Esophagus (tissue), 2 donors: ENCODE data around the gene ODF2L. TPM values are rescaled to one million over a fixed set of nuclear protein-coding genes. Genes with fewer than 3 reads are reported as not detected.

Experiments used
- H3K27ac ChIP-seq, 2 donors: one replicate each; pipeline ENCODE4 v1.5.1; 2013; ENCODE audit warnings: low read depth in 2 of 2, mild to moderate bottlenecking in 2 of 2, inconsistent platforms in 1 of 2, low read length in 1 of 2, moderate library complexity in 1 of 2
- H3K27me3 ChIP-seq, 2 donors: one replicate each; pipeline ENCODE4 v1.6.1; 2013; ENCODE audit warnings: low read length in 2 of 2, control low read depth in 1 of 2, mild to moderate bottlenecking in 1 of 2; ENCODE audit not compliant: insufficient read depth in 2 of 2, control insufficient read depth in 1 of 2
- H3K36me3 ChIP-seq, 2 donors: one replicate each; pipeline ENCODE4 v1.6.1; 2013; ENCODE audit warnings: low read length in 1 of 2; ENCODE audit not compliant: control insufficient read depth in 2 of 2, insufficient read depth in 2 of 2
- H3K4me1 ChIP-seq, 2 donors: one replicate each; pipeline ENCODE4 v1.6.1; 2013; ENCODE audit warnings: low read length in 1 of 2; ENCODE audit not compliant: control insufficient read depth in 2 of 2, insufficient read depth in 2 of 2
- H3K4me3 ChIP-seq, 2 donors: one replicate each; pipeline ENCODE4 v1.5.1; 2013; ENCODE audit warnings: low read length in 2 of 2, mild to moderate bottlenecking in 2 of 2, low read depth in 1 of 2, moderate library complexity in 1 of 2
- H3K9me3 ChIP-seq, 2 donors: one replicate each; pipeline ENCODE4 v1.6.1; 2013; ENCODE audit warnings: mild to moderate bottlenecking in 2 of 2, low read depth in 1 of 2, low read length in 1 of 2, moderate library complexity in 1 of 2; ENCODE audit not compliant: control insufficient read depth in 2 of 2, insufficient read depth in 1 of 2
- WGBS, 2 donors: extraction: QIAGEN DNeasy Blood & Tissue Kit; methylation state at CpG; one replicate each; pipeline ENCODE4 v1.1.7; 2013; 5-methylcytosine and 5-hydroxymethylcytosine counted together
- polyA plus RNA-seq, 2 donors: library from polyadenylated mRNA; stranded (reverse); fragments of 200-250 nt; gene quantifications; one replicate each; pipeline ENCODE4 v1.2.3, GENCODE V29; 2013
- donor health status: healthy with polysubstance abuse.
- donor health status: Bipolar disorder and iron deficiency.

The ODF2L gene
- polyA plus RNA-seq, 2 donors = 12.1 to 47.9 TPM

- H3K9me3 ChIP-seq = no peaks in the 10 kb centered on the region
- H3K4me3 ChIP-seq = no peak overlapping the region
- 76 to 80% methylated on average over 7 of the region's 7 CpGs for WGBS, 2 donors
- peak overlapping the region; percentile 58 to 75 for H3K27ac ChIP-seq
- no peaks in the 10 kb centered on the region for H3K4me1 ChIP-seq
- H3K36me3 ChIP-seq = peaks cover 0 to 2% of the 10 kb centered on the region in 2 donors
- no peaks in the 10 kb centered on the region for H3K27me3 ChIP-seq
These were observed 33.1 kb upstream of the ODF2L start for GRCh38 chr1:86429122-86429725.

GRCh38 chr1:86423873-86424272 lies 27.8 kb upstream of the ODF2L start, which contains the start of gene CLCA2:
CLCA2 (plus strand) TSS chr1:86424171; CDS start chr1:86424248, 77 bp downstream.
- Histone ChIP-seq H3K4me1 (peaks cover 3 to 4% of the 10 kb centered on the region in 2 donors), H3K4me3 (peak within 1 kb of the TSS; percentile 43 to 63), H3K27ac (peak within 1 kb of the TSS; percentile 92 to 93), H3K27me3 (no peaks in the 10 kb centered on the region), H3K9me3 (no peaks in the 10 kb centered on the region), H3K36me3 (no peaks in the 10 kb centered on the region)

GRCh38 chr1:86423473-86423872 lies 27.4 kb upstream of the ODF2L start:
- Histone ChIP-seq H3K4me3 (no peak overlapping the region), H3K36me3 (no peaks in the 10 kb centered on the region), H3K27ac (peak overlapping the region; percentile 92 to 93), H3K27me3 (no peaks in the 10 kb centered on the region), H3K9me3 (no peaks in the 10 kb centered on the region), H3K4me1 (peaks cover 3 to 4% of the 10 kb centered on the region in 2 donors)

GRCh38 chr1:86421601-86422280 lies 25.6 kb upstream of the ODF2L start:
- Histone ChIP-seq H3K4me3 (no peak overlapping the region), H3K4me1 (peaks cover 3 to 4% of the 10 kb centered on the region in 2 donors), H3K36me3 (no peaks in the 10 kb centered on the region), H3K27ac (peak overlapping the region; percentile 82 to 90), H3K27me3 (no peaks in the 10 kb centered on the region), H3K9me3 (no peaks in the 10 kb centered on the region)
- 55 to 63% methylated on average over 7 of the region's 7 CpGs for WGBS, 2 donors

- Histone ChIP-seq H3K27me3 (no peaks in the 10 kb centered on the region), H3K4me1 (peaks cover 3 to 10% of the 10 kb centered on the region in 2 donors), H3K4me3 (peak overlapping the region in 1 of 2 donors; percentile 11), H3K9me3 (no peaks in the 10 kb centered on the region), H3K27ac (peak overlapping the region; percentile 57 to 83), H3K36me3 (no peaks in the 10 kb centered on the region)
- 32 to 41% methylated on average over 4 of the region's 4 CpGs for WGBS, 2 donors
These were observed 23.3 kb upstream of the ODF2L start for GRCh38 chr1:86419277-86419903.

- H3K4me3 ChIP-seq = no peak overlapping the region
- H3K27me3 ChIP-seq = no peaks in the 10 kb centered on the region
- H3K4me1 ChIP-seq = peaks cover 0 to 5% of the 10 kb centered on the region in 2 donors
- 53 to 58% methylated on average over 6 of the region's 6 CpGs for WGBS, 2 donors
- H3K27ac ChIP-seq = no peak overlapping the region
- H3K36me3 ChIP-seq = no peaks in the 10 kb centered on the region
- no peaks in the 10 kb centered on the region for H3K9me3 ChIP-seq
These were observed 20.2 kb upstream of the ODF2L start for GRCh38 chr1:86416343-86416742.

- WGBS, 2 donors = 96 to 98% methylated on average over 4 of the region's 4 CpGs
- no peak overlapping the region for H3K27ac ChIP-seq
These were observed 14.8 kb upstream of the ODF2L start for GRCh38 chr1:86410879-86411278.

GRCh38 chr1:86409416-86410021 lies 13.4 kb upstream of the ODF2L start:
- H3K36me3 ChIP-seq = no peaks in the 10 kb centered on the region
- WGBS, 2 donors = 89 to 90% methylated on average over 6 of the region's 6 CpGs
- H3K9me3 ChIP-seq = no peaks in the 10 kb centered on the region
- no peak overlapping the region for H3K27ac ChIP-seq
- H3K27me3 ChIP-seq = no peaks in the 10 kb centered on the region
- no peaks in the 10 kb centered on the region for H3K4me1 ChIP-seq
- H3K4me3 ChIP-seq = no peak overlapping the region

More at GRCh38 chr1:86410879-86411278, 14.8 kb upstream of the ODF2L start:
- H3K4me3 ChIP-seq = no peak overlapping the region
- H3K4me1 ChIP-seq = peaks cover 0 to under 1% of the 10 kb centered on the region in 2 donors
- H3K36me3 ChIP-seq = no peaks in the 10 kb centered on the region
- H3K27me3 ChIP-seq = no peaks in the 10 kb centered on the region
- no peaks in the 10 kb centered on the region for H3K9me3 ChIP-seq

- Histone ChIP-seq H3K4me1 (no peaks in the 10 kb centered on the region), H3K9me3 (no peaks in the 10 kb centered on the region), H3K27me3 (no peaks in the 10 kb centered on the region), H3K27ac (peak overlapping the region; percentile 77 to 85), H3K36me3 (no peaks in the 10 kb centered on the region), H3K4me3 (peak overlapping the region; percentile 85 to 92)
- 0 to 2% methylated on average over 9 of the region's 9 CpGs for WGBS, 2 donors
These were observed 371 bp upstream of the ODF2L start for GRCh38 chr1:86396498-86396890.
